ENCODE measurements around the gene DNAJB5.

DNAJB5 gene

DNA sequence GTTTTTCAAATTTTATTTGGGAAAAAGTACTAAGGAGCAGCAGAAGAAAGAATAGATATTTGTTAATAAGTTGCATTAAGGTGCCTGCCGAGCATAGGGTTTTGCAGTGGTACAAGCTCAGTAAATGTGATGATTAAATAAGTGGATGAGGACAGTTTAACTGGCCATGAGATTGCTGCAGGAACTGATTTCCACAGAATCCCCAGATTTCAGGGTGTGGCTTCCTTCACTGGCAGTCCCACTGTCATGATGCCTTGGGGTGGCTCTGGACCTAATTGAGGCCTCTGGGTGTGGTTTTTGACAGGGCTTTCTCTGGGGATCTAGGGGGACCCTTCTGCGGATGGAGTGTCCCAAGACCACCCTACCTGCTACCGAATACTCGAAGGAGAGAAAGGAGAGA lies 30.1 kb upstream of the DNAJB5 start:
- no peaks in the 10 kb centered on the region for H3K79me2 ChIP-seq (ENCODE audit: insufficient read depth, low read length)
- no peaks in the 10 kb centered on the region for H3K4me1 ChIP-seq (ENCODE audit: insufficient read depth, low read length)
- DNase-seq (no peak), ATAC-seq (ENCODE audit: insufficient read depth, low read depth) (no peak)
- no peak overlapping the region for H3K4me3 ChIP-seq (ENCODE audit: low read depth in 1 of 2, low read length in 2 of 2)
- H3K9me3 ChIP-seq (ENCODE audit: insufficient read depth, low read length, severe bottlenecking), result no peaks in the 10 kb centered on the region
- no peak overlapping the region for H2AFZ ChIP-seq (ENCODE audit: low read depth, low read length)
- TF ChIP-seq EZH2 (IDR thresholded peaks at IDR 0.05; ENCODE audit: borderline replicate concordance, low read depth, low read length, severe bottlenecking) (no peak), CTCF (IDR thresholded peaks at IDR 0.05; ENCODE audit: borderline replicate concordance, extremely low read depth, low read length, poor library complexity, severe bottlenecking) (no peak)
- H3K4me2 ChIP-seq (ENCODE audit: insufficient read depth, low read length), result no peak overlapping the region
- H3K9ac ChIP-seq (ENCODE audit: low read depth, low read length), result no peak overlapping the region
- H4K20me1 ChIP-seq (ENCODE audit: insufficient read depth, low read length), result no peaks in the 10 kb centered on the region
- no peaks in the 10 kb centered on the region for H3K27me3 ChIP-seq (ENCODE audit: insufficient read depth, low read length, poor library complexity)
- H3K27ac ChIP-seq (ENCODE audit: low read length), result no peak overlapping the region
- H3K36me3 ChIP-seq (ENCODE audit: insufficient read depth, low read length), result no peaks in the 10 kb centered on the region

GRCh38 chr9:34961574-34962490 lies 27.7 kb upstream of the DNAJB5 start:
- Histone ChIP-seq H2AFZ (ENCODE audit: low read depth, low read length) (no peak overlapping the region), H3K36me3 (ENCODE audit: insufficient read depth, low read length) (no peaks in the 10 kb centered on the region), H3K4me1 (ENCODE audit: insufficient read depth, low read length) (no peaks in the 10 kb centered on the region), H3K27ac (ENCODE audit: low read length) (no peak overlapping the region), H3K4me2 (ENCODE audit: insufficient read depth, low read length) (no peak overlapping the region), H3K9me3 (ENCODE audit: insufficient read depth, low read length, severe bottlenecking) (no peaks in the 10 kb centered on the region), H3K79me2 (ENCODE audit: insufficient read depth, low read length) (no peaks in the 10 kb centered on the region), H3K4me3 (ENCODE audit: low read depth in 1 of 2, low read length in 2 of 2) (no peak overlapping the region), H4K20me1 (ENCODE audit: insufficient read depth, low read length) (no peaks in the 10 kb centered on the region), H3K9ac (ENCODE audit: low read depth, low read length) (no peak overlapping the region), H3K27me3 (ENCODE audit: insufficient read depth, low read length, poor library complexity) (no peaks in the 10 kb centered on the region)
- TF ChIP-seq CTCF (IDR thresholded peaks at IDR 0.05; ENCODE audit: borderline replicate concordance, extremely low read depth, low read length, poor library complexity, severe bottlenecking) (no peak), EZH2 (IDR thresholded peaks at IDR 0.05; ENCODE audit: borderline replicate concordance, low read depth, low read length, severe bottlenecking) (no peak)
- DNase-seq, result no peak
- no peak for ATAC-seq (ENCODE audit: insufficient read depth, low read depth)

GRCh38 chr9:34962546-34962945 lies 27.0 kb upstream of the DNAJB5 start:
- Histone ChIP-seq H3K27me3 (ENCODE audit: insufficient read depth, low read length, poor library complexity) (peaks cover 2% of the 10 kb centered on the region), H3K4me2 (ENCODE audit: insufficient read depth, low read length) (no peak overlapping the region), H2AFZ (ENCODE audit: low read depth, low read length) (no peak overlapping the region), H4K20me1 (ENCODE audit: insufficient read depth, low read length) (no peaks in the 10 kb centered on the region), H3K4me1 (ENCODE audit: insufficient read depth, low read length) (no peaks in the 10 kb centered on the region), H3K27ac (ENCODE audit: low read length) (no peak overlapping the region), H3K4me3 (ENCODE audit: low read depth in 1 of 2, low read length in 2 of 2) (no peak overlapping the region), H3K79me2 (ENCODE audit: insufficient read depth, low read length) (no peaks in the 10 kb centered on the region), H3K36me3 (ENCODE audit: insufficient read depth, low read length) (no peaks in the 10 kb centered on the region), H3K9ac (ENCODE audit: low read depth, low read length) (no peak overlapping the region), H3K9me3 (ENCODE audit: insufficient read depth, low read length, severe bottlenecking) (no peaks in the 10 kb centered on the region)
- TF ChIP-seq EZH2 (IDR thresholded peaks at IDR 0.05; ENCODE audit: borderline replicate concordance, low read depth, low read length, severe bottlenecking) (no peak), CTCF (IDR thresholded peaks at IDR 0.05; ENCODE audit: borderline replicate concordance, extremely low read depth, low read length, poor library complexity, severe bottlenecking) (no peak)
- DNase-seq (no peak), ATAC-seq (ENCODE audit: insufficient read depth, low read depth) (no peak)

Measured in DND-41 (cell line).